Activated CD4-positive, alpha-beta T cell treated with anti-CD3 and anti-CD28 coated beads for 24 hours (primary cell): ENCODE data around the gene SIK3.
A peak's percentile ranks its signal among the peaks of the same experiment; 100 is the strongest.

Experiments
- DNase-seq, 2 donors: peaks; one replicate each; pipeline ENCODE4 v3.0.0-alpha.2; 2020; ENCODE audit warnings: low read depth in 2 of 2

Gene SIK3

GRCh38 chr11:116970485-116971292 is 127.5 kb downstream of the SIK3 start:
- no peak for DNase-seq

GRCh38 chr11:116969694-116970093 is 128.5 kb downstream of the SIK3 start:
- DNase-seq: no peak

GRCh38 chr11:116964269-116964668 is 134.0 kb downstream of the SIK3 start:
- no peak for DNase-seq

- DNase-seq: no peak
These were observed 134.4 kb downstream of the SIK3 start for GRCh38 chr11:116963813-116964212.

GRCh38 chr11:116962108-116962507 is 136.1 kb downstream of the SIK3 start:
- DNase-seq: no peak

DNA sequence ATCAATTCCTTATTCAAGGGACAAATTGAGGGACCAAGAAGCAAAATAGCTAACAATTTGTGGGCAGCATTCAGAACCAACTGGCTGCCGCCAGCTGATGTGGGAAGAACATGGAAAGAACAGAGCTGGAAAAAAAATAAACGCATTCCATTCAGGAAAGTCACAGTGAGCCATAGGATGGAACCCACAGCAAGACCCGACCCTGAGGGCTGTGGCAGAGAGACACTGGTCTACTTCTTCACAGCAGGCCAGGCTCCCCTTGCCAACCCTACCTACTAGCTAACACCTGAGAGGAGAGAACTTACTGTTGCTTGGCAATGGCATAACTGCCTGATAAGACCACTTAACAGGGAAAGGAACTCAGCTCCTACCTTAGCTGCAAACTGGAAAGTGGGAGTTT is 137.3 kb downstream of the SIK3 start:
- DNase-seq: no peak

DNA sequence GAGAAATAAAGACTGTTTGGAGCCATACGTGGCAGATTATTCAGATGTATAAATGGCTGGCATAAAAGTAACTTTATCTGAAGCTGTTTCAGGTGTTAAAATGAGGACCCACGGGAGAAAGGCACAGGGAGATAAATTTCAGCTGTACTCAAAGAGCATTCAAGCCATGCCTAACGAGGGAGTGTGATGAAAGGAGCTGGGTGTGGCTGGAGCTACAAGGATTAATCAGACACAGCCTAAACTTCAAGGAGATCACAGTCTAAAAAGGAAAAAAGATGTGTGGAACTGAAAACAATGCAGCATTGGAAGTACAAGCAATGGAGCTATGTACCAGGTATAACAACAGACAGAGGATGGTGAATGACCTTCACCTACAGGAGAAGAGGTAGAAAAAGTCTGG is 140.0 kb downstream of the SIK3 start:
- no peak for DNase-seq

- DNase-seq: no peak
These were observed 142.3 kb downstream of the SIK3 start for GRCh38 chr11:116955949-116956348.

- DNase-seq: no peak
These were observed 142.7 kb downstream of the SIK3 start for GRCh38 chr11:116955548-116955947.

DNA sequence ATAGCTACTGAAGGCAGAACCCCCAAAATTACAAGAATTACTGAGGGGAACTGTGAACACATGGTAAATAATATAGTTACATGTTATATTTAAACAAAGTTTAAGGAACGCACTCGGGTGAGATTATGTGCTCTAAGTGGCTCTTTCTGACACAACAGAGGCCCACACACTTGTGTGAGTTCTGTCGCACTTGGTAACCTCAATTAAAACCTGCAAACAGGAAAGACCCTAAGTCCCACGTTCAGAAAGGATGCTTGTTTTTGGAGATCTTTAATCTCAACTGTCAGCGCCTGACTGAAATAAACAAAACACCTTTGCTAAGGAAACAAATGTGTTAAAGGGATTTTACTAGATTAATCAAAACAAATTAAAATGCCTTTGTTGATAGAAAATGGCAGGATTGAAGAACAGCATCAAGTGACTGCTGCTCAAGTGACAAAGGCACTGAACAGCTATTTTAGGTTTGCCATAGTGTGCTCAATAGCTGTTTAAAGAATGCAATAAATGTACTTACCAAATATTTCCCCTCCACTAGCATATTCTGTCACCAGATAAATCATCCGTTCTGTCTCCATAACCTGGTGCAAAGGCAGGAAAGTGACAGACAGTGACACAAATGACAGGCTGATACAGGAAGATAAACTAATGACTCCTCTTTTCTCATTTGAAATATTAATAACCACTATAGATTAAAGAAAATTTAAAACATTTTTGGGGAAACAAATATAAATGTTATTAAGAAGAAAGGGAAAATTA is 144.5 kb downstream of the SIK3 start:
- DNase-seq: no peak

- DNase-seq: no peak
These were observed 146.5 kb downstream of the SIK3 start for GRCh38 chr11:116951762-116952161.

DNA sequence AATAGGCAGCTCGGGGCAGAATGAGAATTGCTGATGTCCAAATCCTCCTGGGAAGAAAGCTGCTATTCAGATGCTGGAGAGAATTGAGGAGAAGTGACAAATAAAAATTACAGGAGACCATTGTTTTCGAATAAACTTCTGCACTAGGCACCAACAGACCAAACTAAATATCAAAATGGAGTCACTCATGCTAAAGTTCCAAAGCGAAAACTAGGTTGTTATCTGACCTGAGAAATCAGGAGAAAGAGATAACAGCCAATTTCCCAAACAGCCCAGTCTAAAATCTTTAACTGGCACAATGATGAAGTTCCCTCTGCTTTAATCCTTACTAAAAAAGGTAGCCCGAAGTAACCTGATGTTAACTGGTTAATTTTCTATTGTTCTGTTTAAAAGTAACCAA is 148.0 kb downstream of the SIK3 start:
- no peak for DNase-seq

GRCh38 chr11:116948391-116948790 is 149.8 kb downstream of the SIK3 start:
- peak in 1 of 2 donors; percentile 19 for DNase-seq

GRCh38 chr11:116946414-116946813 is 151.8 kb downstream of the SIK3 start:
- DNase-seq: no peak

GRCh38 chr11:116939499-116939898 is 158.7 kb downstream of the SIK3 start:
- no peak for DNase-seq

GRCh38 chr11:116938471-116939070 is 159.7 kb downstream of the SIK3 start:
- no peak for DNase-seq

DNA sequence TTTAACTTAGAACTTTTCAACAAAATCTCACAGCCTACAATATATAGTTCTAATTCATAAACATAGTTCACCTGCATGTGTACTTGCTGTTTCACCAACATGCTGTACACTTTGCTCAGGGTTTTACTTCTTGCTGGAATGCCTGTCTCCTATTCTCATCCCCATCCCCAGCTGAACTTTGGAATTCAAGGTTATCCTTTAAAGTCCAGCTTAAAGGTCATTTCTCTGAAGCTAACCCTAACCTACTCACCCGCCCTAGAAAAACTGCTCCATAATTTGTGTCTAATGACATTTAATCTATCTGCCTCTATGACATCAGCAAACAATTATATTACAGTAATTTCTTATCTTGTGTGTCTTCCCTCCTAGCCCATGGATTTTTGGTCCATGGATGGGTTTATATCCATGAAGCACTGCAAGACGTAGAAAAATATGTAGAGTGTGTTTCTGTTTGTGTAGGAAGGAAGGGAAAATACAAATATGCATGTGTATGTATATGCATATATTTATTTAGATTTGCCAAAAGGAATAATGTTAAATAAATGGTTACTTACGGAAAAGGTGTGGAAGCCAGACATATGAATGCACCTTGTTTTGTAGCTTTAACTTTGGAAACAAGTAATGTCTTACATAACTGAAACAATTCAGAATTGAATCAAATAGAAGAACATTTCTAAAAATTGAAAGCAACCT is 161.3 kb downstream of the SIK3 start:
- DNase-seq: no peak

DNA sequence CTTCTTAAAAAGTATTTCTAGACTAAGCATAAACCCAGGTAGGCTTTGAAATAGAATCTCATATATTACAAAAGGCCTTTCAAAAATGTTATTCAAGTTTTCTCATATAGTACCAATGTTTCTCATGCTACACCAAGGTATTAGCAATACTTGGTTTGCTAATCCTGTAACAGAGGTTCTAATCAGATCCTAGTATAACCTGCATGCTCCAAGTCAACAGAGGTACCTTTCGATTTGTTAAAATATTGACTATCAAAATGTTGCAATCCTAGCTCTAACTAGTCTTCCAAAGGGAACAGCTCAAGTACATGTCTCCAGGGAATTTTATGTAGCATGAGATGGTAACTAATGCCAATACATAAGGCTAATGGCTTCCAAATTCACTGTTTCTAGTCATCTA is 162.7 kb downstream of the SIK3 start:
- DNase-seq: no peak

DNA sequence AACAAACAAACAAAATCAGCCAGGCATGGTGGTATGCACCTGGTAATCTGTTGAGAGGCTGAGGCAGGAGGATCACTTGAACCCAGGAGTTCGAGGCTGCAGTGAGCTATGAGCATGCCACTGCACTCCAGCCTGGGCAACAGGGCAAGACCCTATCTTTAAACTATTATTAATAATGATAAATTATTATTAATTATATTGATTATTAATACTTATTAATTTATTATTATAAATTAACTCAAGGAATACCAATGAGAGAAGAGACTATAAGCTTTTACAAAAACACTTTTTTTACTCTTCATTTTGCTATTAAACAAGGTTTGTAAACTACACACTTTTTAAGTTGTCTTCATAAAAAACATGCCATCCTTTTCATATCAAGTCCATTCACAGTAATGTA is 163.1 kb downstream of the SIK3 start:
- no peak for DNase-seq

- no peak for DNase-seq
These were observed 164.3 kb downstream of the SIK3 start for GRCh38 chr11:116933961-116934360.

- DNase-seq: no peak
These were observed 166.0 kb downstream of the SIK3 start for GRCh38 chr11:116932181-116932580.
